HG03064 (cell line): ENCODE measurements around the gene STARD10.
A peak's percentile ranks its signal among the peaks of the same experiment; 100 is the strongest.

ENCODE experiments used
- ATAC-seq: cut with Tn5 transposase; IDR thresholded peaks from one replicate; pipeline ENCODE4 v1.9.1; 2021; ENCODE audit warnings: low read depth; ENCODE audit not compliant: unreplicated experiment

The STARD10 gene

DNA sequence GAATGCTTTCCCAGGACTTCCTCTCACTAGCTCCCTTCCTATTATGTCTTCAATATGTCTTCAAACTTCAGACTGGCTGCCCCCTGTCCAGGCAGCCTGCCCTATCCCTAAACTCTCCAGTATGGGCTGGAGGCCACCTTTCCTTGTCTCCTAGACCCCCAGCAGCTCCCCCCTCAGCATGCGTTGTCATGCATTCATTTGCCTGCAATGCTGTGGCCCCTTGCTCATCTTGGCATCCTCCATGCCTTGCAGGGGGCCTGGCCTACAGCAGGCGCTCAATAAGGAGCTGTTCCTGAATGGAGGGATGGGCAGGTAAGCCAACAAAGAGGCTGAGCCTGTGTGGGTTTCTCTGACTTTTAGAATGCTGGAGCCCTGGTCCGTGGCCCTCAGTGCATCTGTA lies 25.3 kb downstream of the STARD10 start:
- no peak for ATAC-seq

DNA sequence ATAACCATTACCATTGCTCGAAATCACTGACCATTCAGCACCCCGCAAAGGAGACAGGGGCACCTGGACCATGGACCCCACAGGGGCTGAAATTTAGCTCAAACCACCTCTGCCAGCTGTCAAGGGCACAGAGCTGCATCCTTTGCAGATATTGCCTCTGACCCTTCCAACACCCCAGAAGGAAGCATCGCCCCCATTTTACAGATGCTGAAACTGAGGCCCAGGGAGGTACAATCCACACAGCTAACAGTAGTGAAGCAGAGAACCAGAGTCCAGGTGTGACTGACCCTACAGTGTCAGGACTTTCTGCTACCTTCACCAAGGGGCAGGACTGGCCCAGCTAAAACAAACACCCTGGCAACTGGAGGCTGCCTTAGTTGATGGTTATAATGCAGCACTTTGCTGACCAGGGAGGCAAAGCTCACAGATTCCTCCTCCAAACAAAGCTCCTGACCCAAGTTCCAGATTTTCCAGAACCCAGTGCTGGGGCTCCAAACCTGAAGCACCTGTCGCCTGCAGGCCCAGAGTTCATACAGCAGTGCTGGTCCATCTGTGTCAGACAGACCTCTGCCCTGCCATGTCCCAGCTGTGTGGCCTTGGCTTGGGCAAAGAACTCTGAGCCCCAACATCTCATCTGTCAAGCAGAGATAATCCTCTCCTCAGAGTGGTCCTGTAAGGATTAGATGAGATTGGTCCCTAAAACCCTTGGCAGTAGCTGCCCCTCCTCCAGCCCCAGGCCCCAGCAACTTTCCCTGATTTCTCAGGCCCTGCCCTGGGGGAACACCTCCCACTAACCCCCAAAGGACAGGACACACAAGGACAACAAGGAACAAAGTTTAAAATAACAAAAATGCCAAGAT lies 26.4 kb downstream of the STARD10 start:
- no peak for ATAC-seq

DNA sequence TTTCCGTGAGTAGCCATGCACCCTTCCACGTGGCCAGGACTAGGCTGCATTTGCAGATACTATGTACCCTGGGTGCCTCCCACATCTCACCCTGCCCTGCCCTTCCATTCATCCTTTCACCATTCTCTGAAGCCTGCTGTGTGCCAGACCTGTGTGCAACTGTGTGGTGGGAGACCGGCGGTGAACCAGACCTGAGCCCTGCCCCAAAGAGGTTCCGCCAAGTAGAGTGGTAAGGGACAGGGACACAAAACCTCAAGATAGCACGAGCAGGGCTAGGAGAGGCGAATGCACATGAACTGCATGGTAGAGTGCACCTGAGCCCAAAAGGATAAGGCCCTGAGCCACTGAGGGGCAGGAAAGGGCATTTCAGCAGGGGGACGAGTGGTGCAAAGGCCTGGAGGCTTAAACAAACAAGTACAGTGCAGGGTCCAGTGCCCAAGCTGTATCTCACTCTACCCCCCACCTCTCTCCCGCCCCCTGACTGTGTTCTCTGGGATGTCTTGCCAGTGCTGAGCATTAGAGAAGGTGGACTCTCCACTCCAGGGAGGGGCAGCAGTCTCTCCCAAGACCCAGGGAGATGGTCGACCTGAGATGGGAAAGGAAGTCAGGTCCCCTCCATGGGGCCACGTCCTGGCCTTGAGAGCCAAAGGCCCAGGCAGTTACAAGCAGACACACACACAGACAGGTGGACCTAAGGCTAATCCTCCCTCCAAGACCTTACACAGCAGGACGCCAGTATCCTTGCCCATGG lies 27.5 kb downstream of the STARD10 start:
- ATAC-seq, result no peak

DNA sequence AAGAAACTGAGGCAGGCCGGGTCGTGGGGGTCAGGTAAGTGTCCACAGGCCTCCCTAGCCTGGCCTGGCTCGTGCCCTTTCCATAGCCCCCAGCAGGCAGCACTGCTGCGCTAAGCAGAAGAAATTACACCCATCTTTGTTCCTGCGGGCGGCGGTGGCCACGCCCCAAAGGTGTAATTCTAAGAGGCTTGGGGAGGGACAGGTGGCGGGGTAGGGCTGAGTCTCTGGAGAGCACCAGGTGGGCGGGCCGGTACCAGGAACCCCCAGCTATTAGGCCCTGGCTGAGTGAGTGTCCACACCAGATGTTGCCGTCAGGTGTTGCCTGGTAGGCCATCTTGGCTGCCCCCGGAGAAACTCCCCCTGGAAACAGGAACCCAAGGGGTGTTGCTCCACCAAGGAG lies 29.3 kb downstream of the STARD10 start:
- no peak for ATAC-seq

DNA sequence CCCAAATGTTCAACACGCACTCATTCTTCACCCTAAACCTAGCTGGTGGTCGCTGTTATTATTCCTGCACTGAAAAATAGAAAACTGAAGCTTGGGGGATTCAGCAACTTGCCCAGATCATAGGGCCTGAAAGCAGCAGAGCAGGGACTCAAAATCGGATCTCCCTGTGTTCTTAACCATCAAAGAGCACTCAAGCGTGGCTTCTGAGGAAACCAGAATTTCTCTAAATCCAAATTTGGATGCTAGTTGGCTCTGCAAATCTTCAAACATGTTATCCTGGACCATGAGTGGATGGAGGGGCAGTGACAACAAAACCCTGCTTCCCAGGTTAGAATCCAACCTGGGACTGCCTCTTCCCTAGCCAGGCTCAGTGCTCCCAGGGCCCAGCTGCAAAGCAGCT lies 30.0 kb downstream of the STARD10 start:
- ATAC-seq, result no peak

DNA sequence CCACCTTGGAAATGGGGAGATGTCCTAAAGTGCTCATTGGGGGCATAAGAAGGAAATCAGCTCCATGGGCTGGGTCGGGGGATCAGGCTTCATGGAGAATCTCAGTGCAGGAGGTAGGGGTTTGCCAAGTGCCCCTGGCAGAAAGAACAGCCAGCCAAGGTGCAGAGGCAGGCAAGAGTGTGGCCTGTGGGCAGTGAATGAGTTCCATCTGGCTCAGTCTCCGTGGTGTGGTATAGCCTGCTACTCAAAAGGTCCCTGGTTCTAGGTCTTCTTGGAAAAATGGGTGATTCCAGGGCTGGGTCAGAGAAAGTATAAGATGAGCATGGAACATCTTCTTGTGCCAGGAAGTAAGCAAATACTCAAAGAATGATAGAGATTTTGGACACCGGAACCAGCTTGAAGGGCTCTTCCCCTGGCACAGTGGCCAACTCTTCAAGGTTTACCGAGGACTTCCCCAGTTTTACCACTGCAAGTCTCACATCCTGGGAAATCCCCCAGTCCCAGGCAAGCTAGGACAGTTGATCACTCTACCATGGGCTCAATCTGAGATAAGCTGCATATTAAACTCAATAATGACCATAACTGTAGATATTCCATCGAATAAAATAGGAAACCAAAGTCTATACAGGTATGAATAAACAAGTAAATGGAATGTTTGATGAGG lies 31.1 kb downstream of the STARD10 start:
- no peak for ATAC-seq

DNA sequence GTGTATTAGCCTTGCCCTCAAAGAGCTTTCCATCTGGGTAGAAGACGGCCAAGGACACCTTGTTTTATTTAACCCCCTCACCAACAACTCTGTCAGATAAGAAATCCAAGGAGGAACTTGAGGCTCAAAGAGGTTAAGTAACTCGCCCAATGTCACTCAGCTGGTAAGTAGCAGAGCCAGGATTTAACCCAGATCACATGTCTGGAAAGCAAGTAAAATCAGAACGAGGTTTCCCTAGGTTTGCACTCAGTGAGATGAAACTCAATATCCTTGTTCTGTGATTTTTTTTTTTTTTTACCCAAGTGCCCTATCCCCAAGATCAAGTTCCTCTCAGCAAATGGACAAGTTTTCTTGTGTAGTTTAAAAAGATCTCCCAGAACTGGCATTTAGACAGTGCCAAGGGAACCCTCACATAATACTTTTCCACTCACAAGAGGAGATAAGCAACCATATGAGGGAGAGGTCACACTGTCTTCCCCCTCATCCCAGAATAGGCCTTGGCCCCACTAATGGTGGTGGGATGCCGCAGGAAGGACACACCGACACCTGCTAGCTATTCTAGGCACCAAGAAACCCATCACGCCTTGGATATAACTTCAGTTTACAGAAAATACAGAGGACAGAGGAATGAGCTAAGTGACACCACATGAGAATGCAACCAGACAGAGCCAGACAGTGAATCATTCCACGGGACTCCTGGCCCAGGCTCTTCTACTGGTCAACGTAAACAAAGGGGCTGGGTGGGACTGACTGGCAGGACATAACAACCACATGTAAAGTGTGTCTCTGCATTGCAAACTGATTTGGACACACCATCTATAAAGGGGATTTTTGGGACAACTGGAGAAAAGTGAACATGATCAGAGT lies 33.1 kb downstream of the STARD10 start:
- ATAC-seq, result no peak

DNA sequence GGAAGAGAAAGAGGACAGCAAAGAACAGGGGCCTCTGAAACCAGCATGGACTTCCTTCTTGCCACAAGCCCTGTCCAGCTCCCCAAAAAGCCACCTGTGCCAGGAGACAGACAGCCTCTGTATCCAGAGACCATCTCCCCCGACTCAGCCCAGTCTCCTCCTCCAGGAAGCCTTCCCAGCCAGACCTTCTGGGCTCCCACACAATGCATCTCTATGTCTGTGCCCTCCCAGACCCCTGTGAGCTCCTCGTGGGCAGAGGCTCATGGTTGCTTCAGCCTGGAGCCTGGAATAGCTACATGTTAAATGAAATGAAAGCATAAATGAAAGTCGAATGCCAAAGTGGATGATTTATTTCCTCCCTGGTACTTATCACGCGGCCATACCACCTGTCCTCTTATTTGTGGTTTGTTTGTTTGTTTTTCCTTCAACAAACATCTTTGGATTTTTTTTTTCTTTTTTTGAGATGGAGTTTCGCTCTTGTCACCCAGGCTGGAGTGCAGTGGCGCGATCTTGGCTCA lies 34.3 kb downstream of the STARD10 start:
- no peak for ATAC-seq

DNA sequence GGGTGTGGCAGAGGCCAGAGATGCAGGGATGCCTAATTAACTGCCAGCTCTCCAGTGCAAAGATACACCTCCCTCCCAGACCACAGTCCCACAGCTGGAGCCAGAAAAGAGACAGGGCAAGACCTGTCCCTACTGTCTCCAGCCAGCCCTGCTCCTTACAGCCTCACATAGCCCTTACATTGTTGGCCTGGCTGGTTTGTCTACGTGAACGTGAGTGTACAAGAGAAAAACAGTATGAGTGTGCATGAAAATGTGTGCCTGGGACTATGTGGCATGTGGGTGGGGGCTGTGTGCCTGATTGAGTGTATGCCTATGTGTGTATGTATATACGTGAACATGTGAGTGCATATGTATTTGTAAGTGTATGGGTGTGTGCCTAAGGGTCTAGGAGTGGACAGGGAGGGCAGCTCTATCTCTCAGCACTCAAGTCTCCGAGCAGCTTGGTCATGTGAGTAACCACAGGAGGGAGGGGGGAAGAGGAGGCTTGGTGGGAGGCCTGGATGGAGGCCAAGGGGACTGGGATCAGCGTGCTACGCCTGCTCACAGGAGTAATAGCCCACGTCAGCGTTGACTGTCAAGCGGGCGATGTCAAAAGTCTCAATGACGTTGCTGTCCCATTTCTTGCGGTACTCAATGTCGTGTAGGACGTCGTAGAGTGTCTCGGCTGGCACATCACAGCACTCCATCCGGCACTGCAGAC lies 35.0 kb downstream of the STARD10 start:
- no peak for ATAC-seq

DNA sequence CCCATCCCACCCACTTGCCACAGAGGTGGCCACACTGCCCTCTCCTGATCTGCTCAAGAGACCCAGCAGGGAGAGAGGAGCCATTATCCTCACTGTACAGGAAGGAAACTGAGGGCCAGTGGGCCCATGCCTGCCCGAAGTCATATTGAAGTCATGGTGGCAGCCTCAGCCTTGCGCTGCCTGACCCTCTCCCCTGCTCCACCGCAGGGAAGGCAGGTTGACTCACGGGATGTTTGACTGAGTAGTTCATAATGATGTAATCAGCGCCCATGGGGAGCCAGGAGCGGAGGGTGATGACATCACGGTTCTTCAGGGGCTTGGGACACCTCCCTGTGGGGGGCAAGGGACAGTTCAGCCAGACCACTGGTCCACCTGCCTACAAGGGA lies 35.5 kb downstream of the STARD10 start:
- no peak for ATAC-seq

DNA sequence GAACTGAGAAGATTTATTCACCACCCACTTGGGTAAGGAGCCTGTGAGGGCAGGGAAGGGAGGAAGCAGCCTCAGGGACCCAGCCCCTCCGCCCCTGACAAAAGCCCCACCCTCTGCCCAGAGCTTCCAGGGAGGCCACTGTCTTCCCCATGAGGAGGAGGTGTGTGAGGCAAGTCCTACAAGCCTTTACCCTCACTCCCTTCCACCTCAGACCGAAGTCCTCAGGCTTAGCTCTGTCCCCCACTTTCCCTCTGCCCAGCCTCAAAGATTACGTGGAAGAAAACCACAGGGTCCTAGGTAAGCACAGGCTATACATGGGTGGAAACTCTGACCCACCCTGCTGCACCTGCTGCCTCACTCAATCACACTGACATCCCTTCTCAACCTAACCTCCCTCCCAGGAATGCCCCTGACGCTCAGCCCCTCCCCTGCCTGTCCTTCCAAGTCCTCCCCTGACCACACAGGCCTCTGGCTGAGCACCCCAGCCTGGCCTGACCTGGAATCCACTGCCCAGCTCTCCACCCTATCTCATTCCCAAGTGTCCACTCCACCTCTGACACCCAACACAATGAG lies 38.0 kb downstream of the STARD10 start:
- ATAC-seq, result no peak

DNA sequence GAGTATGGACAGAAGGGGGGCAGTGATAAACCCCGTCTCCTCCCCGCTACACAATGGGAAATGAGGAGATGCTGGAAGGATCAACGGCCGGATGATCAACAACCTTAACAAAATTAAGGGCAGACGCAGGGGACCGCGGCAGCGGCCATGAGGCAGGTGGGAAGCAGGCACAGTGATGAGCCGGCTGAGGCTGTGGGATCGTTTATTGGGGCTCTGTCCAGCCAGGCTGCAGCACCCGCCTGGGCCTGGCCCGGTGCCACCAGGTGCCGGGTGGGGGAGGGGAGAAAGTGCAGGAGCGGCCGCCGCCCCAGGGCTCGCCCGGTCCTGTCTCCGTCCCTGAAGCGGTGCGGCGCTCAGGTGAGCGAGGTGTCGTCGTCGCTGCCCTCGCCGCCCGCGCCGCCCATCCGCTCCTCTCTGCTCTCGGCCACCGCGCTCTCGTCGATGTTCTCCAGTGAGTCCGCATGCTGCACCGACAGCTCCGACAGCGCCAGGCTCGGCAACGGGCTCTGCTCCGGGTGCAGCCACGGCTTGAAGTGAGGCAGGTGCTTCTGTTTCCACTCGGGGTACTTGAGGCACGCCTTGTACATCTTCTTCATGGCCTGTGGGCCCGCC lies 39.2 kb downstream of the STARD10 start:
- no peak for ATAC-seq

DNA sequence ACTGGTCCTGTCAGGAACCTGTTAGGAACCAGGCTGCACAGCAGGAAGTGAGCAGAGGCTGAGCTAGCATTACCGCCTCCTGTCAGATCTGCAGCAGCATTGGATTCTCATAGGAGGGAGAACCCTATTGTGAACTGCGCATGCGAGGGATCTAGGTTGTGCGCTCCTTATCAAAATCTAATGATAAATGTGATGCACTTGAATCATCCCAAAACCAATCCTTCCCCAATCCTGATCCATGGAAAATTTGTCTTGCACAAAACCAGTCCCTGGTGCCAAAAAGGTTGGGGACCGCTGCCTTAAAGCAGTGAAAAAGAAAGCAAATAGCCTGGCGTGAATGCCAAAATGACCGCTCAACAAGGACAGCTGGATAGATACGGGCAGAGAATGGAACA lies 39.7 kb downstream of the STARD10 start:
- ATAC-seq, result no peak

DNA sequence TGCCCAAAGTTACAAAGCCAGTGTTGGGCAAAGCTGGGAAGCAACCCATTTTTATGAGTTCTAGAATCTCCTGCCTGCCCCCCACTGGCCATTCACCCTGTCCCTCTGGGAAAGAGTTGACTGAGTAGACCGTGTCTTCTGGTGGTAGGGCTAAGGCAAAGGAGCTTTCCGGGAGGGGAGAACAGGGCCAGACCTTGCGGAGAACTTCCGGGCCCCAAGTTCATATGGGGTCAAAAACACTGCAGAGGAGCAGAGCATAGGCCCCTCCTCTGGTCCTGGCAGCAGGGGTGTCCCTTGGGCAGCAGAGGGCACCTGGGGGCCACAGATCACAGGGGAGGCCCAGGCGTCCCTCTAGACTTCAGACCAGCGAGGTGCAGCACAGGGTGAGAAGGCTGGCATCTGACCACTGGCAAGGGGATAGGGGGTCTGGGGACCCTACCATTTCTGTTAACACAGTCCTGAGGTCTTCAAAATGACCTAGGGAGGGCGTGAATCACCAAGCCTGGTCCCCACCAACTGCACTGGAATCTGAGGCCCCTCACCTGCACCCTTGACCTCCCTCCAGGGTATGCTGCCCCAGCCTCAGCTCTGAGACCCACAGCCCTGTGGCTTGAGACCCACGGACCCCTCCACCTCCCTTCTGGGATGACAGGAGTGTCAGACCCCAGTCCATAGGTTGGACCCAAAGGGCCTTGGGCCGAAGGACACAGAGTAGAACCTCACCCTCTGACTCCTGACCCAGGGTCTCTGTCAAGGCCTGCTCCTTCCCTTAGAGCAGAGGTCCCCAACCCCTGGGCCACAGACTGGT lies 40.3 kb downstream of the STARD10 start:
- ATAC-seq, result no peak

DNA sequence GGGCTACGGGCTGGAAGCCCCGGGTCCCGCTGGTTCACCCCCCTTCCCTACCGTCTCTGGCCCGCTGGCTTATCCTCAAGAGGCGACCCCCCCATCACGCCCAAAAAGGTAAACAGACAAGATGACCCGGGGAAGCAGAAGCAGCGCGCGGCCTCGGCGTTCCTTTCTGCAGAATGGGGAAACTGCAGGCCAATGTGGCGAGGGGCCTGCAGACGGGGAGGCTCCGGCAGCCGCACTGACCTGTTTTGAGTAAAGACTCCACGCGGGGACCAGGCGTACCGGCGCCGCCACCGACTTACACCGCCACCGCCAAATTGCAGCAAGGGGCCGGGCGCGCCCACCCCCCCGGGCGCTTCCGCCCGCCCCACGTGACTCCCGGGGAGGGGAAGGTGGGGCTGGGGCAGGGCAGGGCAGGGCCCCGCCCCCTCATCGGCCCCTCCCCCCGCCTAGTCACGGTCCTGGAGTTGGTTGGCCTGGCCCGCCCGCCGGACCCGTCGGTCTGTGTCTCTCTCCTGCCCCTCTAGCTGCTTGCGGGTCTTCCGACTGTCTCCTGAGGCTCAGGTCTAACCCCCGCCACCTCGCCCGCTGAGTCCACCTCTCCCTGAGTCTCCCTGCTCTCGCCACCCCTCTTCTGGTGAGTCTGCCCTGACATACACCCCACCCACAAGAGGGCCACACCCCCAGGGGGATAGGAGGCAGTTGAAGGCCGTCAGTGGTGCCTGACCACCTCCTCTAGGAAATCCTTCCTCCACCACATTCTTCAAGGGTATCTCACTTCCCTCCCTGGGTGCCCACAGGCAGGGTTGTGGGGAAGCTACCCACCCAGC lies 41.5 kb downstream of the STARD10 start, which contains the start of gene ARAP1:
Gene ARAP1, minus strand, starts transcription at position 321 of the 827 bp plus-strand sequence. CDS start 25,280 bp downstream, outside the sequence.
- ATAC-seq, result peak; percentile 50

DNA sequence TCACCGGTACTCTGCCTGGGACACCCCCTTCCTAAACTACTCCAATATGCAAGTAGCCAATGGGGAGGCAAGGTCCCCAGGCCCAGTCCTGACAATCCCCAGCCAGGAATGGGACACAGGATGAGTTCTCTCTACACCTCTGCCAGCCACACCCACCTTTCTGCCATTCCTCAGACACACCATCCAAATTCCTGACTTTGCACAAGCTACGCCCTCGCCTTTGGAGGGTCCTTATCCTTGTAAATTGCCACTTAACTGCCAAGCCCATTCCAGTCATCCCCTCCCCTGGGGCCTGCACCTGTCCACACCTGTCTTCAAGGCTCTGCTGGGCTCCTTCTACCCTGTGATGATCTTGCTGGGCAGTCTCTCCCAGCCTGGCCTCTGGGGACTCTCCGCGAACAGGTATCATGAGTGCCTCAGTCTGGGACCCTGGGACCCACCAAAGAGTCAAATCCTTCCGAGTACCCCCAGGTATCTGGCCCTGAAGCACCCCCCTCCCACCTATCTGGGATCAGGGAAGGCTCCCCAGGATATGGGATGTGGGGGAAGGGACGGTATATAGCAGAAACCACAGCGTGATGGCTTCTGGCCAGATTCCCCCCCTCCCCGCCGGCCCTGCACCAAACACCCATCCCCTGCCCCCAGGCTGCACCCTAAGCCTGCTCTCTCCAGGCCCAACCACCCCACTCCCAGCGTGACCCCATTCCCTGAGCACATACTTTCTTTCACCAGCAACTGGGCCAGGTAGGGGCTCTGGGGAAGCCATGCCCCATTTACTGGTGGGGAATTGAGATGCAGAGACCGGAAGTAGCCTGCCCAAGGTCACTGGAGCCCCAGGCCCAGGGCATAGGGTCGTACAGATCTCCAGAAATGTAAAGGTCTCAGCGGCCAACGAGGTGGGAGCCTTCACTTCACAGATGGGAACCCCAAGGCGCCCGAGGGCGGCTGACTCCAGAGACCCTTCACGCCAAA lies 42.4 kb downstream of the STARD10 start:
- no peak for ATAC-seq
